ENCODE results near the gene TNFSF8.

Gene TNFSF8

DNA sequence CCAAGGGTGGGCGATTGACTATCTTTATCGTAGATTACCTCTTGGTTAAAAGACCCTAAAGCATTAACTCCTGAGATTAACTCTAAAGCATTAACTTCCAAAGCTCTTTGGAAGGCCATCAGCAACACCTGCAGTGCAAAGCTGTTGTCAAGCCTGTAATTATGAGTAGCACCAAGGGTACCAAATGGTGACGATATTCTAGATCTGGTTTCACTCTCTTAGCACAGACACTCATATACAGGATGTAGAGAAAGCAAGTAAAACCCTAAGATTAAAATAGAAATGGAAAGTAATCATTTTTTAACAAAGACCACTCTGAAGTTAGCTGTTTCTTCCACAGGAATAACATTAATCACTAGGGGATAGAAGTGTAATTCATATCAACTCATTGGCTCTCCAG is 29.9 kb upstream of the TNFSF8 start:
- TF ChIP-seq, protein P1, sequence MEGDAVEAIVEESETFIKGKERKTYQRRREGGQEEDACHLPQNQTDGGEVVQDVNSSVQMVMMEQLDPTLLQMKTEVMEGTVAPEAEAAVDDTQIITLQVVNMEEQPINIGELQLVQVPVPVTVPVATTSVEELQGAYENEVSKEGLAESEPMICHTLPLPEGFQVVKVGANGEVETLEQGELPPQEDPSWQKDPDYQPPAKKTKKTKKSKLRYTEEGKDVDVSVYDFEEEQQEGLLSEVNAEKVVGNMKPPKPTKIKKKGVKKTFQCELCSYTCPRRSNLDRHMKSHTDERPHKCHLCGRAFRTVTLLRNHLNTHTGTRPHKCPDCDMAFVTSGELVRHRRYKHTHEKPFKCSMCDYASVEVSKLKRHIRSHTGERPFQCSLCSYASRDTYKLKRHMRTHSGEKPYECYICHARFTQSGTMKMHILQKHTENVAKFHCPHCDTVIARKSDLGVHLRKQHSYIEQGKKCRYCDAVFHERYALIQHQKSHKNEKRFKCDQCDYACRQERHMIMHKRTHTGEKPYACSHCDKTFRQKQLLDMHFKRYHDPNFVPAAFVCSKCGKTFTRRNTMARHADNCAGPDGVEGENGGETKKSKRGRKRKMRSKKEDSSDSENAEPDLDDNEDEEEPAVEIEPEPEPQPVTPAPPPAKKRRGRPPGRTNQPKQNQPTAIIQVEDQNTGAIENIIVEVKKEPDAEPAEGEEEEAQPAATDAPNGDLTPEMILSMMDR (IDR thresholded peaks at IDR 0.05) = no peak

DNA sequence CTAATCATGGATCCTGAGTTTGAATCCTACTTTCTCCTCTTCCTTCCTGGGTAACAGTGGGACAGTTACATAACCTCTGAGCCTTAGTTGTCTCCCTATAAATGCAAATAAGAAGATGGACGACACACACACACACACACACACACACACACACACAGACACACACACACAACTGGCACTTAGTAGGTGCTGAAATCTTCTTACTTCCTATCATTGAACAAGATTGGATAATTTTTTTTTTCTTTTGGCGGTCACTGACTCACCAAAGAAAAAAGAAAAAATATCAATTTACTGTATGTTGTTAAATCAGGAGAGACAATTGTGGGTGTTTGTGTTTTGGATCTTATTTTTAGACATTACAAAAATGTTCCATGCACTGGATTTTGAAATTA is 28.4 kb upstream of the TNFSF8 start:
- TF ChIP-seq, protein P1 (IDR thresholded peaks at IDR 0.05) = no peak

DNA sequence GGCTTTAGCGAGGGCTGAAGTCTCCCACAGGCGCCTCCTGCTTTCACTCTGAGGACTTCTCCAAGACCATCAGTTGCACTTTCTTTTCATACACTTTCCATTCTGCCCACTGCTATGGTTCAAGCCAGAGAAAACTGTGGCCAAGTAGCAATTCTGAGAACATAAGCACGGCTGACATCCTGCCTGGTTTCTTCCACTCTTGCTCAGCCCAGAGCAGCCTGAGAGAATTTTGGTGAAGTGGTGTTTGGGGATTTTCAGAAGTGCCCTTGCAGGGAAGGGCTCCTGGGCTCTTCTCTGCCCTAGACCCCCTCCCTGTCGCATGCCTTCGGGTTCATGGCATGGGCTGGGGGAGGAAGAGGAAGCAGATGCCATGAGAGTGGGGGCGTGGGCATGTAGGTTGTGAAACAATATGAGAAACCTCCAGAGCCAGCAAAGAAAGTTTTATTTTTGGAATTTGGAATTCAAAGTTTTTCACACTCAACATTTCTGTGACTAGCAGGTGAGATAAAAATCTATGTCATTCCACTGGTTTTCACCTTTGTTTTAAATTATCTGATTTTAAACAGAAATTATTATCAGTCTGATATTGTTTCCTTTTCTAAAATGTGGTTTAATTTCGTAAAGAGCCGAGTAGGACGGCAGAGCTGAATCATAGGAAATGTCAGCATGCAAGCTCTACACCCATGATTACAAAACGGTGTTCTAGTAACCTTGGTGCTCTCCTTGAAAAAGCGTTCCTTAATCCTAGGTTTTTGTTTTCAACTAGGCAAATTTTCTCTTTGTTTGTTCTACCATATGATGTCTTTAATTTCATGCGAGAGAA is 27.8 kb upstream of the TNFSF8 start:
- TF ChIP-seq, protein P1 (IDR thresholded peaks at IDR 0.05) = no peak

DNA sequence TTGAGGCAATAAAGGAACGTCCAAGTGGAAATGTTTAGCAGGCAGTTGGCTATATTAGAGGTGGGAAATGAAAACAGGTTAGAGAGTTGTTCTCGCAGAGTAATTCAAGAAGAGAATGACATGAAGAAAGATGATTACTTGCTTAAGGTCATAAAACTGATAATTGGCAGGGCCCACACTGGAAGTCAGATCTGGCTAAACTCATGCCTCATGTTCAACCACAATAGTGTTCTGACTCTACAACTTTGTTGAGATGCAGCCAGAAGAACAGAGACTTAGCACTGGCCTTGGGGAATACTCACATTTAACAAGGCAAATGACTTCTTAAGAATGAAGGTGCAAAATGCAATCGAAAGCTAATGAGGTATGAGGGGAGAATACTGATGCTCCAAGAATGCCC is 27.2 kb upstream of the TNFSF8 start:
- TF ChIP-seq, protein P1 (IDR thresholded peaks at IDR 0.05) = no peak

DNA sequence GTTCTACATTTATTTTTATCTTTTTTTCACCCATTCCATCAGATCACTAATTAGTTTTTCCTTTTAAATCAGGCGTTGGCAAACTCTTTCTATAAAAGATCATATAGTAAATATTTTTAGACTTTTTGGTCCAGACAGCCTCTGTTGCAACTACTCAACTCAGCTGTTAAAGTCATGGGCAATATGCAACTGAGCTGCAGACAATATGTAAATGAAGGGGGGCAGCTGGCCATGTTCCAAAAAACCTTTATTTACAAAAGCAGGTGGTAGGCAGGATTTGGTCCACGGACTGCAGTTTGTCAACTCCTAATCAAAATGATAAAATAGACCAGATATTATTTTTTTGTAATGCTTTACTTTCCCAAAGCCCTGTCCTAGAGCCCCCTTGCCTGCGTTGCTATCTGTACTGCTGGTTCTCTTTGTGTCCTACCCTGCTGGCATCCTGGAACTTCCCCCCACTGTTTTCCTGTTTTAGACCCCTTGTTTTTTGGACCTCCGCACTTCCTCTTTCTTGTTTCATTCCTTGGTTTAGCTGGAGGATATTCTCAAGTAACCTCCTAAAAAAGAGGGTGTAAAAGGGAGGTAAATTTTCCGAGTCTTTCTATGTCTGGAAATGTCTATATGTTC is 24.7 kb upstream of the TNFSF8 start:
- TF ChIP-seq, protein P1 (IDR thresholded peaks at IDR 0.05) = no peak

DNA sequence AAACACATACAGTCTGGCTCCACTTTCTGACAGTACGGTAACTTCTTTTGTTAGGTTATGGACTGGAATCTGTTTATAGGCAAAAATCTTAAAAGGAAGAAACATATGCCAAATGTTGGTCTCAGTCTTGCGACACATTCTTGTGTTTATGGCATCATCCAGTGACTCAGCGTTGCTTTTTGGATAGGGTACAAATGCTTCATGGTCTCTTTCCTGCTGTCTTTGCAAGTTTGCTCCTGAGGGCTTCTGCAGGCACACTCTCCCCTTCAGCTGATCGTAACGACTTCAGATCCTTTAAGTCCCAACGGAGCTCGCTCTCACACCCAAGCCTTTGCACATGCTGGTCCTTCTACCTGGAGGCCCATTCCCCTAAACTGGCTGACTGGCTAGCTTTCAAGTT is 23.6 kb upstream of the TNFSF8 start:
- TF ChIP-seq, protein P1 (IDR thresholded peaks at IDR 0.05) = no peak

DNA sequence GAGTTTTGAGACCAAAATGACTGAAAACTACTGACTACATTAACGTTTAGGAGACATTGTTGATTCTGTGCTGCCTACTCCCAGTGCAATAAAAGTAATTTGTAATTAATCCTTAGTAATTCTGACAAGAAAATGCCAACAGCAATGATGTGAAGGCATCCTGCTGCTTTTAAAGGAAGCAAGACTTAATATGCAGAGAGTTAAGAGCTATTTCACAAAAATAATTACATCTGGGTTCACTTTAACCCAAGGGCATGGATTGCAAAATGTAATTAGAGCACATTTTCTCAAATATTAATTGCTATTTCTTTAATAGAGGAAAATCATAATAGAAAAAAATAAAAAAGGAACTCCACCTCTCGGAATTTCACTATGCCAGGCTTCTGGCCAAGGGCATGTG is 22.7 kb upstream of the TNFSF8 start:
- TF ChIP-seq, protein P1 (IDR thresholded peaks at IDR 0.05) = no peak
